ENCODE data around the gene AOPEP.
A peak's percentile ranks its signal among the peaks of the same experiment; 100 is the strongest.

AOPEP gene, protein sequence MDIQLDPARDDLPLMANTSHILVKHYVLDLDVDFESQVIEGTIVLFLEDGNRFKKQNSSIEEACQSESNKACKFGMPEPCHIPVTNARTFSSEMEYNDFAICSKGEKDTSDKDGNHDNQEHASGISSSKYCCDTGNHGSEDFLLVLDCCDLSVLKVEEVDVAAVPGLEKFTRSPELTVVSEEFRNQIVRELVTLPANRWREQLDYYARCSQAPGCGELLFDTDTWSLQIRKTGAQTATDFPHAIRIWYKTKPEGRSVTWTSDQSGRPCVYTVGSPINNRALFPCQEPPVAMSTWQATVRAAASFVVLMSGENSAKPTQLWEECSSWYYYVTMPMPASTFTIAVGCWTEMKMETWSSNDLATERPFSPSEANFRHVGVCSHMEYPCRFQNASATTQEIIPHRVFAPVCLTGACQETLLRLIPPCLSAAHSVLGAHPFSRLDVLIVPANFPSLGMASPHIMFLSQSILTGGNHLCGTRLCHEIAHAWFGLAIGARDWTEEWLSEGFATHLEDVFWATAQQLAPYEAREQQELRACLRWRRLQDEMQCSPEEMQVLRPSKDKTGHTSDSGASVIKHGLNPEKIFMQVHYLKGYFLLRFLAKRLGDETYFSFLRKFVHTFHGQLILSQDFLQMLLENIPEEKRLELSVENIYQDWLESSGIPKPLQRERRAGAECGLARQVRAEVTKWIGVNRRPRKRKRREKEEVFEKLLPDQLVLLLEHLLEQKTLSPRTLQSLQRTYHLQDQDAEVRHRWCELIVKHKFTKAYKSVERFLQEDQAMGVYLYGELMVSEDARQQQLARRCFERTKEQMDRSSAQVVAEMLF

GRCh38 chr9:94726495-94727191, at the start of gene AOPEP:
Gene AOPEP (plus strand): TSS chr9:94726699. CDS start chr9:94759784, 33,085 bp downstream.
- ATAC-seq (peak; percentile 98), DNase-seq (ENCODE audit: low spot score in 2 of 2) (peak; percentile 99)
- no peaks in the 10 kb centered on the region for H3K4me1 Mint-ChIP-seq
- no peaks in the 10 kb centered on the region for H3K9me3 Mint-ChIP-seq
- peak within 1 kb of the TSS; percentile 99 for H3K4me3 Mint-ChIP-seq
- peaks cover 9% of the 10 kb centered on the region for H3K36me3 Mint-ChIP-seq
- H3K27ac Mint-ChIP-seq, result peak within 1 kb of the TSS; percentile 99

- H3K4me3 Mint-ChIP-seq, result no peak overlapping the region
- DNase-seq (ENCODE audit: low spot score in 2 of 2), result no peak
- peaks cover 5% of the 10 kb centered on the region for H3K4me1 Mint-ChIP-seq
- no peak overlapping the region for H3K27ac Mint-ChIP-seq
- H3K36me3 Mint-ChIP-seq, result no peaks in the 10 kb centered on the region
- H3K9me3 Mint-ChIP-seq, result no peaks in the 10 kb centered on the region
- no peak for ATAC-seq
Measured at GRCh38 chr9:94677929-94678328, 48.6 kb upstream of the AOPEP start.

DNA sequence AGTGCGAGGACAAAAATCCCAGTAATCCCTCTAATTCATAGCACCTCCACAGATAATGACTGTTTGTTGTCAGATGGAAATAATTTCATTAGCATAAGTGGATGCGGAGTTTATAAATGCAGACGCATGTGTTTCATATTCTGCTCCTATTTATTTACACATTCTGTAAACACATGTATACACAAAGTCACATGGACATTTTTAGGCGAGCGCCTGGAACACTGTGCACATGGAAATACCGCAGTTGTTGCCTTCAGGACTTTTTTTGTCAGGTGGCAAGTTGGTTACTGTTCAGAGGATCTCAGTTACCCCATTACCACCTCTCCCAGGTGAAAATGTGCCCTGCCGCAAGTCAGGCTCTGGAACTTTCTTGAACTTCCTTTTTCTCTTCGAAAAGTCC, 46.9 kb upstream of the AOPEP start:
- no peak for DNase-seq (ENCODE audit: low spot score in 2 of 2)
- no peak for ATAC-seq
- H3K36me3 Mint-ChIP-seq, result no peaks in the 10 kb centered on the region
- H3K4me1 Mint-ChIP-seq, result peaks cover 5% of the 10 kb centered on the region
- H3K9me3 Mint-ChIP-seq, result no peaks in the 10 kb centered on the region
- H3K4me3 Mint-ChIP-seq, result no peak overlapping the region
- H3K27ac Mint-ChIP-seq, result no peak overlapping the region

- ATAC-seq (no peak), DNase-seq (ENCODE audit: low spot score in 2 of 2) (no peak)
- no peaks in the 10 kb centered on the region for H3K9me3 Mint-ChIP-seq
- H3K27ac Mint-ChIP-seq, result no peak overlapping the region
- peaks cover 5% of the 10 kb centered on the region for H3K4me1 Mint-ChIP-seq
- no peak overlapping the region for H3K4me3 Mint-ChIP-seq
- H3K36me3 Mint-ChIP-seq, result no peaks in the 10 kb centered on the region
Measured at GRCh38 chr9:94680020-94680419, 46.5 kb upstream of the AOPEP start.

DNA sequence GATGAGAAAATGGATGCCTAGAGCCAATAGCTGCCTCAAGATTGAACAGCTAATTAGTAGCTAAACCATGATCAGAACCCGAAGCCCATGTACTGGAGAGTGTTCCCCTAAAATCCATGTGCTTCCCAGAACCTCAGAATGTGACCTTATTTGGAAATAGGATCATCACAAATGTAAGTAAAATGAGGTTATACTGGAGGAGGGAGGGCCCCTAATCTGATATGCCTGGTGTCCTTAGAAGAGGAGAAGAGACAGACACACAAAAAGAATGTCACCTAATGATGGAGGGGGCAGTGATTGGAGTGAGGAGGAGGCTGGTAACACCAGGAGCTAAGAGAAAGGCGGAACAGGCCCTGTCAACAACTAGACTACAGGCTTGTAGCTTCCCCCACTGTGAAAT, 45.9 kb upstream of the AOPEP start:
- H3K4me3 Mint-ChIP-seq, result no peak overlapping the region
- DNase-seq (ENCODE audit: low spot score in 2 of 2) (no peak), ATAC-seq (no peak)
- peaks cover 5% of the 10 kb centered on the region for H3K4me1 Mint-ChIP-seq
- H3K9me3 Mint-ChIP-seq, result no peaks in the 10 kb centered on the region
- H3K27ac Mint-ChIP-seq, result no peak overlapping the region
- no peaks in the 10 kb centered on the region for H3K36me3 Mint-ChIP-seq

GRCh38 chr9:94681508-94681907, 45.0 kb upstream of the AOPEP start:
- Mint-ChIP-seq H3K27ac (peak overlapping the region; percentile 75), H3K9me3 (no peaks in the 10 kb centered on the region), H3K36me3 (no peaks in the 10 kb centered on the region), H3K4me1 (peaks cover 5% of the 10 kb centered on the region), H3K4me3 (no peak overlapping the region)
- DNase-seq (ENCODE audit: low spot score in 2 of 2) (peak; percentile 43 to 69), ATAC-seq (peak; percentile 92)

GRCh38 chr9:94685359-94685758, 41.1 kb upstream of the AOPEP start:
- peak; percentile 76 for ATAC-seq
- H3K36me3 Mint-ChIP-seq, result no peaks in the 10 kb centered on the region
- peaks cover 5% of the 10 kb centered on the region for H3K4me1 Mint-ChIP-seq
- no peak overlapping the region for H3K27ac Mint-ChIP-seq
- H3K4me3 Mint-ChIP-seq, result no peak overlapping the region
- no peaks in the 10 kb centered on the region for H3K9me3 Mint-ChIP-seq
- no peak for DNase-seq (ENCODE audit: low spot score in 2 of 2)

DNA sequence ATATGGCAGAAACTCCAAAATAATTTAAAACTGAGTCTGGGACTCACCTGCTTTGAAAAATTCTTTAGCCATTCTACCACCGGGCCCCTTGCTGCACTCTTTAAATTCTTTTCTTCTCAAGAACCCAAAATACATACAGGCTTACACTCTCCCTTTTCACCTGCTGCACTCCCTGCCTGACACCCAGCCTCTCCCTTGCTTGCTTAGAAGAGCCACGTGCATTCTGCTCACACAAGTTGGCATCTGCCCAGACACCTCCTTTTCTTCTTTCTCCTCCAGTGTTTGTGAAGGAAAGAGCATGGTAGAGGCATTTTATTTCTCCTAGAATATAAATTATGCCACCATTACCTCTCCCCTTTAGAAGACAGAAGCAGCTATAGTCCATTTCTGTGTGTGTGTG, 39.0 kb upstream of the AOPEP start:
- ATAC-seq (no peak), DNase-seq (ENCODE audit: low spot score in 2 of 2) (no peak)
- Mint-ChIP-seq H3K27ac (no peak overlapping the region), H3K4me1 (no peaks in the 10 kb centered on the region), H3K4me3 (no peak overlapping the region), H3K9me3 (no peaks in the 10 kb centered on the region), H3K36me3 (no peaks in the 10 kb centered on the region)

DNA sequence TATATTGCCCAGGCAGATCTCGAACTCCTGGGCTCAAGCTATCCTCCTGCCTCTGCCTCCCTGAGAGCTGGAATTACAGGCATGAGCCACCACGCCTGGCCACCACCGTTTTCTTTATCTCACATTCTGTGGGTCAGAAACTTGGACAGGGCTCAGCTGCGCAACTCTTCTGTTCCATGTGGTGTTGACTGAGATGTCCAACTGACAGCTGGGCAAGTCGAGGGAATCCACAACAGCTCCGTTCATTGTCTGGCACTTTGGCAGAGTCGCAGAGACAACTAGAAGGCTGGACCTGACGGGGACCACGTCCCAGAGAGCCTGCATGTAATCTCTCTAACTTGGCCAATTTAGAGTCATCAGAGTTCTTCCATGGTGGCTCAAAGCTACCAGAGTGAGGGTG, 36.2 kb upstream of the AOPEP start:
- no peak overlapping the region for H3K27ac Mint-ChIP-seq
- no peaks in the 10 kb centered on the region for H3K9me3 Mint-ChIP-seq
- no peaks in the 10 kb centered on the region for H3K36me3 Mint-ChIP-seq
- DNase-seq (ENCODE audit: low spot score in 2 of 2), result no peak
- H3K4me1 Mint-ChIP-seq, result no peaks in the 10 kb centered on the region
- H3K4me3 Mint-ChIP-seq, result no peak overlapping the region
- ATAC-seq, result no peak

DNA sequence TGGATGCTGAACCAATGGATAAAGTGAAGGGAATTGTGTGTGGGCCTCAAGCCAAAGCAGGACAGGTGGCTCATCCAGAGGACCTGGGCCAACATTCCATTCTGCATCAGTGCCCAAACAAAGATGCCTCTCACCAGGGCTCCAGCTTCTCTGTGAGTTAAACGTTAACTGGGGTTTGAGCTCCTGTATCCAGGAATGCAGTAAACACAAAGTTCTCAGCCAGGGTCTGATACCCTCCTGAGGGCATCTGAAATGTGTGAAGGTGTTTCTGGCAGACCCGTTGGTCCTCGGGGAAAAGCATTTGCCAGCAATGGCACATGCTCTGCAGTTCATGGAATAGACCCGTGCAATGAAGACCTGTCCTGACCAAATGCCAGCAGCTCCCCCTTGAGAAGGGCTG, 33.9 kb upstream of the AOPEP start:
- no peaks in the 10 kb centered on the region for H3K36me3 Mint-ChIP-seq
- no peaks in the 10 kb centered on the region for H3K4me1 Mint-ChIP-seq
- H3K27ac Mint-ChIP-seq, result no peak overlapping the region
- H3K9me3 Mint-ChIP-seq, result no peaks in the 10 kb centered on the region
- H3K4me3 Mint-ChIP-seq, result no peak overlapping the region
- no peak for DNase-seq (ENCODE audit: low spot score in 2 of 2)
- ATAC-seq, result no peak

- H3K4me3 Mint-ChIP-seq, result no peak overlapping the region
- no peak for ATAC-seq
- no peaks in the 10 kb centered on the region for H3K9me3 Mint-ChIP-seq
- no peaks in the 10 kb centered on the region for H3K36me3 Mint-ChIP-seq
- no peaks in the 10 kb centered on the region for H3K4me1 Mint-ChIP-seq
- H3K27ac Mint-ChIP-seq, result no peak overlapping the region
- no peak for DNase-seq (ENCODE audit: low spot score in 2 of 2)
Measured at GRCh38 chr9:94693485-94694204, 32.9 kb upstream of the AOPEP start.

- Mint-ChIP-seq H3K4me1 (no peaks in the 10 kb centered on the region), H3K4me3 (no peak overlapping the region), H3K36me3 (no peaks in the 10 kb centered on the region), H3K27ac (no peak overlapping the region), H3K9me3 (no peaks in the 10 kb centered on the region)
- DNase-seq (ENCODE audit: low spot score in 2 of 2), result no peak
- ATAC-seq, result no peak
Measured at GRCh38 chr9:94696545-94696944, 30.0 kb upstream of the AOPEP start.

GRCh38 chr9:94697972-94698581, 28.4 kb upstream of the AOPEP start:
- Mint-ChIP-seq H3K9me3 (no peaks in the 10 kb centered on the region), H3K36me3 (no peaks in the 10 kb centered on the region), H3K27ac (no peak overlapping the region), H3K4me1 (no peaks in the 10 kb centered on the region), H3K4me3 (no peak overlapping the region)
- ATAC-seq (no peak), DNase-seq (ENCODE audit: low spot score in 2 of 2) (no peak)

GRCh38 chr9:94699715-94700373, 26.7 kb upstream of the AOPEP start:
- Mint-ChIP-seq H3K9me3 (no peaks in the 10 kb centered on the region), H3K4me3 (no peak overlapping the region), H3K4me1 (no peaks in the 10 kb centered on the region), H3K36me3 (no peaks in the 10 kb centered on the region), H3K27ac (no peak overlapping the region)
- ATAC-seq (no peak), DNase-seq (ENCODE audit: low spot score in 2 of 2) (no peak)
